HepG2 (cell line): ENCODE data around the gene SBSN. TPM values are rescaled to one million over a fixed set of nuclear protein-coding genes. Genes with fewer than 3 reads are reported as not detected.

Source experiments
- AHDC1 ChIP-seq: sonication (generic); formaldehyde crosslinking; IDR thresholded peaks from 2 replicates; pipeline ENCODE4 v1.5.1; 2020; ENCODE audit warnings: mild to moderate bottlenecking, missing genetic modification reagents, borderline replicate concordance
- ETV5 ChIP-seq: IDR thresholded peaks from 2 replicates; pipeline ENCODE4 v1.6.1; 2018; ENCODE audit warnings: missing biosample characterization, missing genetic modification reagents, inconsistent platforms, borderline replicate concordance
- IKZF4 ChIP-seq: sonication (generic); formaldehyde crosslinking; IDR thresholded peaks from 2 replicates; pipeline ENCODE4 v1.5.1; 2020; ENCODE audit warnings: borderline replicate concordance, mild to moderate bottlenecking, low read depth, missing genetic modification reagents; ENCODE audit errors: not compliant biosample characterization
- MTA1 ChIP-seq: sonication (generic); formaldehyde crosslinking; IDR thresholded peaks from 2 replicates; pipeline ENCODE4 v1.4.0; 2020; ENCODE audit warnings: missing genetic modification reagents, mild to moderate bottlenecking, borderline replicate concordance
- POLR2G ChIP-seq: fragments of 200-400 bp; formaldehyde crosslinking; IDR thresholded peaks from 2 replicates; pipeline ENCODE4 v1.6.1; 2018; ENCODE audit warnings: mild to moderate bottlenecking, low read depth, low read length, moderate library complexity
- SRSF4 ChIP-seq: fragments of 200-400 bp; formaldehyde crosslinking; IDR thresholded peaks from one replicate; pipeline ENCODE4 v1.6.1; 2018; ENCODE audit warnings: mild to moderate bottlenecking, low read depth, low read length, moderate library complexity; ENCODE audit not compliant: poor library complexity, severe bottlenecking
- SSRP1 ChIP-seq: IDR thresholded peaks from 2 replicates; pipeline ENCODE4 v1.6.1; 2016; ENCODE audit warnings: control low read depth
- THAP7 ChIP-seq: sonication (generic); formaldehyde crosslinking; IDR thresholded peaks from 2 replicates; pipeline ENCODE4 v1.8.1; 2023; ENCODE audit warnings: mild to moderate bottlenecking, missing genetic modification reagents
- THAP9 ChIP-seq: sonication (generic); formaldehyde crosslinking; IDR thresholded peaks from 2 replicates; pipeline ENCODE4; 2020; ENCODE audit warnings: missing genetic modification reagents, mild to moderate bottlenecking, borderline replicate concordance
- ZFP90 ChIP-seq: sonication (generic); formaldehyde crosslinking; IDR thresholded peaks from 2 replicates; pipeline ENCODE4 v1.8.0; 2022; ENCODE audit warnings: missing genetic modification reagents, mild to moderate bottlenecking, inconsistent platforms, borderline replicate concordance
- ZNF326 ChIP-seq: sonication (generic); formaldehyde crosslinking; IDR thresholded peaks from 2 replicates; pipeline ENCODE4 v1.4.0; 2020; ENCODE audit warnings: missing genetic modification reagents, borderline replicate concordance
- ZNF512B ChIP-seq: sonication (generic); formaldehyde crosslinking; IDR thresholded peaks from 2 replicates; pipeline ENCODE4 v1.5.1; 2020; ENCODE audit warnings: missing genetic modification reagents, mild to moderate bottlenecking, borderline replicate concordance
- polyA plus RNA-seq, 8 experiments: library from polyadenylated mRNA; depleted of rRNA in 3 of 8; stranded (reverse) in 7 of 8; unstranded in 1 of 8; fragments of >200 nt; fragmentation: Illumina TruSeq in 4 of 8; extraction: Trizol in 4 of 8; gene quantifications; 2 replicates each; pipeline versions ENCODE4 v1.2.1 to v1.2.3, GENCODE V29; 2011 to 2016; ENCODE audit warnings: low read depth in 4 of 8, missing spikeins in 1 of 8, mixed read lengths in 1 of 8; ENCODE audit not compliant: insufficient read depth in 1 of 8
- total RNA-seq, 5 experiments: library from RNA; depleted of rRNA; stranded (reverse); fragments of >200 nt; fragmentation: Illumina TruSeq; extraction: Trizol; gene quantifications; 2 replicates each; pipeline ENCODE4 v1.2.3, GENCODE V29; 2016; ENCODE audit warnings: low read depth in 1 of 5

Gene SBSN
- total and polyA plus RNA-seq, 2 of the 13 experiments (the other 11 are each of a cell fraction or from before 2014, with no cell fraction given) = not detected

GRCh38 chr19:35509861-35510625, 18.1 kb downstream of the SBSN start (continued):
- TF ChIP-seq AHDC1 (CRISPR knock-in tag) = no peak
- TF ChIP-seq POLR2G = no peak; the same call in 1 of the 2 replicates
- TF ChIP-seq SSRP1 = 0 out of 2 replicates have a peak, but pooled peaks have one; percentile 34
- no peak for TF ChIP-seq ZNF512B
- TF ChIP-seq IKZF4 (CRISPR knock-in tag) = no peak
- TF ChIP-seq THAP7 (CRISPR knock-in tag) = no peak
- TF ChIP-seq THAP9 (CRISPR knock-in tag) = no peak; the same call in 1 of the 2 replicates
- TF ChIP-seq ETV5 (CRISPR knock-in tag) = peak; percentile 42; the same call in 1 of the 2 replicates
- no peak for TF ChIP-seq ZNF326 (CRISPR knock-in tag)
- no peak for TF ChIP-seq SRSF4
- no peak; the same call in 1 of the 2 replicates for TF ChIP-seq MTA1 (CRISPR knock-in tag)
- no peak for TF ChIP-seq ZFP90 (CRISPR knock-in tag)
